Natural killer cell (primary cell): ENCODE data around the gene AP3B1. TPM values are rescaled to one million over a fixed set of nuclear protein-coding genes. Genes with fewer than 3 reads are reported as not detected.

ENCODE experiments used
- ATAC-seq, 3 donors: fragments of 150-1000 bp in 2 of 3; fragments of 200-7000 bp in 1 of 3; cut with Tn5 transposase; 1 replicate in 1 of 3; 2 replicates in 2 of 3; pipeline ENCODE4 v1.10.0; 2021; ENCODE audit warnings: mild to moderate bottlenecking in 2 of 3, moderate library complexity in 2 of 3
- DNase-seq, 2 donors: peaks; one replicate each; pipeline versions ENCODE4 v3.0.0 to v3.0.0-alpha.2; 2013 to 2021; ENCODE audit warnings: mixed read lengths in 1 of 2
- H3K27ac ChIP-seq: one replicate; pipeline ENCODE4 v1.5.1; 2013; ENCODE audit warnings: mild to moderate bottlenecking, low read length
- H3K27me3 ChIP-seq: one replicate; pipeline ENCODE4 v1.6.1; 2013; ENCODE audit warnings: low read length; ENCODE audit not compliant: control insufficient read depth, insufficient read depth
- H3K36me3 ChIP-seq: one replicate; pipeline ENCODE4 v1.6.1; 2013; ENCODE audit warnings: low read length; ENCODE audit not compliant: control insufficient read depth, insufficient read depth
- H3K4me1 ChIP-seq: one replicate; pipeline ENCODE4 v1.6.1; 2013; ENCODE audit warnings: low read length; ENCODE audit not compliant: control insufficient read depth, insufficient read depth
- H3K4me3 ChIP-seq: one replicate; pipeline ENCODE4 v1.5.1; 2013; ENCODE audit warnings: low read length
- H3K9me3 ChIP-seq: one replicate; pipeline ENCODE4 v1.6.1; 2013; ENCODE audit warnings: low read length; ENCODE audit not compliant: control insufficient read depth, insufficient read depth
- H3K27ac Mint-ChIP-seq, 2 donors: one replicate each; pipeline ENCODE4 v1.8.0; 2022; ENCODE audit warnings: mild to moderate bottlenecking in 2 of 2, mixed read lengths in 2 of 2, moderate library complexity in 1 of 2
- H3K27me3 Mint-ChIP-seq, 2 donors: one replicate each; pipeline ENCODE4 v1.8.0; 2022; ENCODE audit warnings: low read depth in 2 of 2, mixed read lengths in 2 of 2
- H3K36me3 Mint-ChIP-seq: one replicate; pipeline ENCODE4 v1.8.0; 2022; ENCODE audit warnings: mixed read lengths
- H3K4me1 Mint-ChIP-seq, 2 donors: one replicate each; pipeline ENCODE4 v1.8.0; 2022; ENCODE audit warnings: mixed read lengths in 2 of 2
- H3K4me3 Mint-ChIP-seq: one replicate; pipeline ENCODE4 v1.8.0; 2022; ENCODE audit warnings: mild to moderate bottlenecking, moderate library complexity, mixed read lengths
- H3K9me3 Mint-ChIP-seq, 2 donors: one replicate each; pipeline ENCODE4 v1.8.0; 2022; ENCODE audit warnings: mixed read lengths in 2 of 2
- WGBS: methylation state at CpG from one replicate; pipeline ENCODE4 v1.1.7; 2013; ENCODE audit warnings: missing lambda C conversion rate; ENCODE audit not compliant: insufficient coverage; 5-methylcytosine and 5-hydroxymethylcytosine counted together
- intact Hi-C: fragments of 100-400 bp; cut with micrococcal nuclease; formaldehyde crosslinking; loops from one replicate; pipeline ENCODE4 v1.14.2; 2022
- total RNA-seq, 4 donors: library from RNA; stranded (reverse); fragments of 120-200 nt in 1 of 4; gene quantifications; one replicate each; pipeline versions ENCODE4 v1.2.3 to v1.2.4, GENCODE V29; 2013 to 2022
- TF ChIP-seq, protein P1 (sequence below): fragments of 200-600 bp; IDR thresholded peaks from one replicate; pipeline ENCODE4 v1.8.0; 2022; ENCODE audit warnings: antibody characterized with exemption

Gene AP3B1
- total RNA-seq, 3 donors from 2014 or later (not counting 1 experiment from before 2014, with no cell fraction given) = 48.5 to 58.2 (median 56.2) TPM

DNA sequence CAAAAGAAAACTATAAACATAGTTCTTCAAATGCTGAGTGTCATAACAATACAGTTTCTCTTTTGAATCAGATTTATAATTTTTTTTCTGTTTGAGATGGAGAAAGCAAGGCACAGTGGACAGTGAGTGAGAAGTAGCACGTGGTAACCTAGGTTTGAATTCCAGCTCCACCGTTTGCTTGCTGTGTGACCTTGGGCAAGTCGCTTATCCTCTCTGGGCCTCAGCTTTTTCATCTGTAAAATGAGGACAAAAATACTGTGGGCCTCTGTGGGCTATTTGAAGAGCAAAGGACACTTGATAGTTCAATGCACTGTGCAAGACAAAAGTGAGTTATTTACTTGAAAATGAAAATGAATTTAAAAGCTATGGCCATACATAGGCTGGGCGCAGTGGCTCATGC lies 330.7 kb downstream of the AP3B1 start:
- Mint-ChIP-seq H3K9me3 (no peaks in the 10 kb centered on the region), H3K27me3 (peaks cover 18 to 39% of the 10 kb centered on the region in 2 donors), H3K36me3 (peaks cover 7% of the 10 kb centered on the region), H3K27ac (no peak overlapping the region), H3K4me1 (peaks cover 4 to 19% of the 10 kb centered on the region in 2 donors), H3K4me3 (no peak overlapping the region)
- no peak overlapping the region for H3K4me3 ChIP-seq
- ATAC-seq (no peak), DNase-seq (no peak)
- no peaks in the 10 kb centered on the region for H3K9me3 ChIP-seq
- H3K4me1 ChIP-seq = peaks cover 7% of the 10 kb centered on the region
- H3K36me3 ChIP-seq = no peaks in the 10 kb centered on the region
- H3K27me3 ChIP-seq = peaks cover 23% of the 10 kb centered on the region
- TF ChIP-seq, protein P1, sequence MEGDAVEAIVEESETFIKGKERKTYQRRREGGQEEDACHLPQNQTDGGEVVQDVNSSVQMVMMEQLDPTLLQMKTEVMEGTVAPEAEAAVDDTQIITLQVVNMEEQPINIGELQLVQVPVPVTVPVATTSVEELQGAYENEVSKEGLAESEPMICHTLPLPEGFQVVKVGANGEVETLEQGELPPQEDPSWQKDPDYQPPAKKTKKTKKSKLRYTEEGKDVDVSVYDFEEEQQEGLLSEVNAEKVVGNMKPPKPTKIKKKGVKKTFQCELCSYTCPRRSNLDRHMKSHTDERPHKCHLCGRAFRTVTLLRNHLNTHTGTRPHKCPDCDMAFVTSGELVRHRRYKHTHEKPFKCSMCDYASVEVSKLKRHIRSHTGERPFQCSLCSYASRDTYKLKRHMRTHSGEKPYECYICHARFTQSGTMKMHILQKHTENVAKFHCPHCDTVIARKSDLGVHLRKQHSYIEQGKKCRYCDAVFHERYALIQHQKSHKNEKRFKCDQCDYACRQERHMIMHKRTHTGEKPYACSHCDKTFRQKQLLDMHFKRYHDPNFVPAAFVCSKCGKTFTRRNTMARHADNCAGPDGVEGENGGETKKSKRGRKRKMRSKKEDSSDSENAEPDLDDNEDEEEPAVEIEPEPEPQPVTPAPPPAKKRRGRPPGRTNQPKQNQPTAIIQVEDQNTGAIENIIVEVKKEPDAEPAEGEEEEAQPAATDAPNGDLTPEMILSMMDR = no peak
- intact Hi-C loops = no loop called here
- no peak overlapping the region for H3K27ac ChIP-seq
- 92% methylated on average over 4 of the region's 4 CpGs for WGBS

DNA sequence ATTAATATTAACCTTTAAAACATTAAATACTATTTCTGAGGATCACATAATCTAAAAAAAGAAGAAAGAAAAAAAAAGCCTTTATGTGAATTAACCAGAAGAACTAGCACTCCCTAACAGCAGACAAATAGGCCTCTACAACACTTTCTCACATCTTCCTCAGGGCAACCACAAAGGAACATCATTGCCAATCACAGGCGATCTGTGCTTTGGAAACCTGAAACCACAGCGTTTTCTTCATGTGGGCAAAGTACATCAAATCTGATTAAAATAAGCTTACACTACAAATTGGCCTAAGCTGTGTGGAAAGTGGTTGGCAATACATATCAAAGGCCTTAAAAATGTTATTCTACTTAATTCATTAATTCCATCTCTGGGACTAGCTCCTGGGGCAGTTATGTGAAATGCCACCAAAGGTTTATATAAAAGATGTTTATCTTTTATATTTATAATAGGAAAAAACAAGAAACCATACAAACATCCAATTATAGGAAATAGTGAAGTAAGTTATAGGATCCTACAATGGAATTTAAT lies 333.6 kb downstream of the AP3B1 start:
- Histone ChIP-seq H3K4me3 (no peak overlapping the region), H3K27me3 (peaks cover 37% of the 10 kb centered on the region), H3K9me3 (no peaks in the 10 kb centered on the region), H3K36me3 (no peaks in the 10 kb centered on the region), H3K4me1 (peaks cover 12% of the 10 kb centered on the region), H3K27ac (no peak overlapping the region)
- peak in 1 of 2 donors; percentile 43 for DNase-seq
- no peak overlapping the region for H3K4me3 Mint-ChIP-seq
- intact Hi-C loops = no loop called here
- WGBS = 10% methylated on average over 2 of the region's 2 CpGs
- H3K9me3 Mint-ChIP-seq = no peaks in the 10 kb centered on the region
- H3K36me3 Mint-ChIP-seq = peaks cover 7% of the 10 kb centered on the region
- ATAC-seq = peak in 1 of 3 donors; percentile 64
- no peak overlapping the region for H3K27ac Mint-ChIP-seq
- H3K27me3 Mint-ChIP-seq = peaks cover 33 to 56% of the 10 kb centered on the region in 2 donors
- TF ChIP-seq, protein P1 = no peak
- peaks cover 4 to 19% of the 10 kb centered on the region in 2 donors for H3K4me1 Mint-ChIP-seq

DNA sequence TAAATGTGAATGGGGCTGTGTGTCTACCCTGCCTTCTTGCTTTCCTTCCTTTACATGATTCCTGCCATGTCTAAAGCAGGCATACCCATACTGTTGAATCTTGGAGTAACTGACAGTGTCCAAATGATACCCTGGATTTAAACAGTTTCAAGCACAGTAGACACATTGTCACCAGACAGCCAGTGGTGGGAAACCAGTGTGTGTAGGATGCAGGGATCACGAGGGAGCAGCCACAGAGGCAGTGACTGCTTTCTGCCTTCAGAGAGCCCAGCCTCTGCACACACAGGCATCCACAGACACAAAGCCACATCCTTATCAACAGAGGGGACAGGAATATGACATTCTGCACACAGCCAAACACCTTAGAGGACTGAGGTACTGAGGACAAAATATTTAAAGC lies 334.2 kb downstream of the AP3B1 start:
- DNase-seq = no peak
- H3K27me3 ChIP-seq = peaks cover 40% of the 10 kb centered on the region
- peaks cover 36 to 60% of the 10 kb centered on the region in 2 donors for H3K27me3 Mint-ChIP-seq

More for the DNA sequence above, 334.2 kb downstream of the AP3B1 start:
- TF ChIP-seq, protein P1 = no peak
- no peaks in the 10 kb centered on the region for H3K36me3 ChIP-seq
- H3K4me1 ChIP-seq = peaks cover 12% of the 10 kb centered on the region
- Mint-ChIP-seq H3K4me1 (peaks cover 4 to 19% of the 10 kb centered on the region in 2 donors), H3K9me3 (no peaks in the 10 kb centered on the region), H3K27ac (no peak overlapping the region), H3K4me3 (no peak overlapping the region), H3K36me3 (peaks cover 7% of the 10 kb centered on the region)
- intact Hi-C loops = no loop called here
- peak in 1 of 3 donors; percentile 47 for ATAC-seq
- 57% methylated on average over 1 of the region's 1 CpG for WGBS
- no peak overlapping the region for H3K4me3 ChIP-seq
- no peaks in the 10 kb centered on the region for H3K9me3 ChIP-seq
- no peak overlapping the region for H3K27ac ChIP-seq
